Stomach (tissue), 9 donors: Measurements from ENCODE around the gene CELSR1. TPM values are rescaled to one million over a fixed set of nuclear protein-coding genes. Genes with fewer than 3 reads are reported as not detected.

Source experiments
- DNase-seq, 2 donors: peaks; one replicate each; pipeline versions ENCODE4 v3.0.0 to v3.0.0-alpha.2; 2013 to 2019
- H3K27ac ChIP-seq, 5 donors: fragments of 200-600 bp in 4 of 5; sonication (generic) in 4 of 5; one replicate each; pipeline ENCODE4 v1.5.1; 2013 to 2019; ENCODE audit warnings: mild to moderate bottlenecking in 1 of 5, moderate library complexity in 1 of 5
- H3K27me3 ChIP-seq, 3 donors: fragments of 200-600 bp; sonication (generic); one replicate each; pipeline ENCODE4 v1.5.1; 2017 to 2019; ENCODE audit warnings: mixed run types in 1 of 3
- H3K36me3 ChIP-seq, 4 donors: fragments of 200-600 bp; sonication (generic); 1 replicate in 3 of 4; 2 replicates in 1 of 4; pipeline ENCODE4 v1.5.1; 2016 to 2019
- H3K4me1 ChIP-seq, 4 donors: fragments of 200-600 bp; sonication (generic); one replicate each; pipeline ENCODE4 v1.5.1; 2016 to 2019
- H3K4me3 ChIP-seq, 4 donors: fragments of 200-600 bp; sonication (generic) in 3 of 4; one replicate each; pipeline ENCODE4 v1.5.1; 2016 to 2019; ENCODE audit warnings: mild to moderate bottlenecking in 1 of 4
- H3K9me3 ChIP-seq, 4 donors: fragments of 200-600 bp; sonication (generic); one replicate each; pipeline ENCODE4 v1.5.1; 2016 to 2019
- CTCF ChIP-seq, 7 experiments: fragments of 450-650 bp in 4 of 7; fragments of 200-600 bp in 3 of 7; sonication (generic) in 3 of 7; IDR thresholded peaks; one replicate each; pipeline ENCODE4 v1.5.1; 2016 to 2019; ENCODE audit warnings: antibody characterized with exemption in 7 of 7, control low read depth in 2 of 7, mild to moderate bottlenecking in 1 of 7
- EP300 ChIP-seq: sonication (generic); formaldehyde crosslinking; IDR thresholded peaks from one replicate; pipeline ENCODE4 v1.6.1; 2017; ENCODE audit warnings: antibody characterized with exemption
- POLR2A ChIP-seq, 4 donors: fragments of 450-650 bp; IDR thresholded peaks; one replicate each; pipeline ENCODE4 v1.6.1; 2016; ENCODE audit warnings: antibody characterized with exemption in 4 of 4, control low read depth in 2 of 4, mild to moderate bottlenecking in 1 of 4, moderate library complexity in 1 of 4
- POLR2AphosphoS5 ChIP-seq, 3 donors: sonication (generic); formaldehyde crosslinking; IDR thresholded peaks; one replicate each; pipeline ENCODE4 v1.6.1; 2016; ENCODE audit warnings: antibody characterized with exemption in 3 of 3
- WGBS, 5 donors: extraction: QIAGEN DNeasy Blood & Tissue Kit in 3 of 5; methylation state at CpG; one replicate each; pipeline versions ENCODE4 v1.1.5 to v1.1.7; 2013 to 2018; 5-methylcytosine and 5-hydroxymethylcytosine counted together
- intact Hi-C: fragments of 100-400 bp; cut with DNase I; formaldehyde crosslinking; loops from one replicate; pipeline ENCODE4 v1.15.1; 2023; ENCODE audit warnings: low total_unique reads
- polyA plus RNA-seq, 3 donors: library from polyadenylated mRNA; stranded (reverse); fragments of 200-250 nt; gene quantifications; one replicate each; pipeline ENCODE4 v1.2.3, GENCODE V29; 2013
- total RNA-seq, 5 donors: library from RNA; depleted of rRNA; stranded (reverse); fragments of >200 nt; gene quantifications; one replicate each; pipeline versions ENCODE4 v1.1.0 to v1.2.3, GENCODE V29; 2014 to 2016
- donor health status: healthy with polysubstance abuse.
- donor health status: Bipolar disorder and iron deficiency.
- donor health status: healthy.

CELSR1 gene
- total and polyA plus RNA-seq, 8 donors, result 0.29 to 78.2 (median 13.4) TPM

- H3K27ac ChIP-seq, result no peak overlapping the region
- peak in 1 of 2 donors; percentile 42 for DNase-seq
- H3K27me3 ChIP-seq, result peaks cover 0 to 15% (median 0%) of the 10 kb centered on the region in 3 donors
- H3K9me3 ChIP-seq, result no peaks in the 10 kb centered on the region
- H3K4me3 ChIP-seq, result no peak overlapping the region
- H3K36me3 ChIP-seq, result no peaks in the 10 kb centered on the region
- intact Hi-C loops, result no loop called here
- no peaks in the 10 kb centered on the region for H3K4me1 ChIP-seq
- TF ChIP-seq EP300 (no peak), POLR2A (IDR thresholded peaks at IDR 0.05) (no peak), CTCF (IDR thresholded peaks at IDR 0.05) (no peak), POLR2AphosphoS5 (IDR thresholded peaks at IDR 0.05) (no peak)
- WGBS, 5 donors, result 56 to 68% (median 60%) methylated on average over 6 to 11 of the region's 11 CpGs
Observed at GRCh38 chr22:46418827-46419226, 118.6 kb downstream of the CELSR1 start.

GRCh38 chr22:46417769-46418168 lies 119.7 kb downstream of the CELSR1 start:
- DNase-seq, result no peak
- WGBS, 5 donors, result 57 to 77% (median 70%) methylated on average over 7 of the region's 7 CpGs
- H3K27me3 ChIP-seq, result peaks cover 0 to 15% (median 0%) of the 10 kb centered on the region in 3 donors
- H3K4me1 ChIP-seq, result no peaks in the 10 kb centered on the region
- intact Hi-C loops, result no loop called here
- H3K36me3 ChIP-seq, result no peaks in the 10 kb centered on the region
- H3K4me3 ChIP-seq, result no peak overlapping the region
- no peaks in the 10 kb centered on the region for H3K9me3 ChIP-seq
- no peak for TF ChIP-seq POLR2A (IDR thresholded peaks at IDR 0.05)
- no peak for TF ChIP-seq EP300
- TF ChIP-seq POLR2AphosphoS5 (IDR thresholded peaks at IDR 0.05), result no peak
- TF ChIP-seq CTCF (IDR thresholded peaks at IDR 0.05), result no peak
- H3K27ac ChIP-seq, result no peak overlapping the region

- TF ChIP-seq POLR2AphosphoS5 (IDR thresholded peaks at IDR 0.05), result no peak
- TF ChIP-seq POLR2A (IDR thresholded peaks at IDR 0.05), result no peak
- TF ChIP-seq EP300, result no peak
- no peak for TF ChIP-seq CTCF (IDR thresholded peaks at IDR 0.05)
Observed at GRCh38 chr22:46416891-46417580, 120.4 kb downstream of the CELSR1 start.

GRCh38 chr22:46416520-46416871 lies 120.9 kb downstream of the CELSR1 start:
- no peak for DNase-seq
- H3K27ac ChIP-seq, result no peak overlapping the region
- no peak overlapping the region for H3K4me3 ChIP-seq
- intact Hi-C loops, result no loop called here
- no peaks in the 10 kb centered on the region for H3K9me3 ChIP-seq
- H3K36me3 ChIP-seq, result no peaks in the 10 kb centered on the region
- WGBS, 5 donors, result 81 to 94% (median 89%) methylated on average over 13 to 14 of the region's 14 CpGs
- no peak for TF ChIP-seq CTCF (IDR thresholded peaks at IDR 0.05)
- TF ChIP-seq EP300, result no peak
- TF ChIP-seq POLR2A (IDR thresholded peaks at IDR 0.05), result no peak
- H3K27me3 ChIP-seq, result peaks cover 0 to 15% (median 0%) of the 10 kb centered on the region in 3 donors
- no peaks in the 10 kb centered on the region for H3K4me1 ChIP-seq

More at GRCh38 chr22:46416891-46417580, 120.4 kb downstream of the CELSR1 start:
- Histone ChIP-seq H3K27me3 (peaks cover 0 to 15% (median 0%) of the 10 kb centered on the region in 3 donors), H3K4me1 (no peaks in the 10 kb centered on the region), H3K9me3 (no peaks in the 10 kb centered on the region), H3K27ac (no peak overlapping the region), H3K4me3 (no peak overlapping the region), H3K36me3 (no peaks in the 10 kb centered on the region)
- no peak for DNase-seq
- 69 to 88% (median 80%) methylated on average over 15 to 24 of the region's 24 CpGs for WGBS, 5 donors
- intact Hi-C loops, result no loop called here
